ENCODE data around the gene FLNC.

GRCh38 chr7:128865303-128865702, 35.1 kb downstream of the FLNC start:
- TF ChIP-seq ZNF592 (IDR thresholded peaks at IDR 0.05) (no peak), RCOR1 (IDR thresholded peaks at IDR 0.05; ENCODE audit: borderline replicate concordance in 1 of 2, low read depth in 2 of 2, low read length in 2 of 2) (no peak), NFIC (IDR thresholded peaks at IDR 0.05) (no peak), DNMT1 (IDR thresholded peaks at IDR 0.05) (no peak)
